GM21619 (cell line): ENCODE data around the gene ABCF1.

ENCODE experiments used
- ATAC-seq: cut with Tn5 transposase; IDR thresholded peaks from one replicate; pipeline ENCODE4 v1.9.1; 2021; ENCODE audit not compliant: unreplicated experiment

The ABCF1 gene

DNA sequence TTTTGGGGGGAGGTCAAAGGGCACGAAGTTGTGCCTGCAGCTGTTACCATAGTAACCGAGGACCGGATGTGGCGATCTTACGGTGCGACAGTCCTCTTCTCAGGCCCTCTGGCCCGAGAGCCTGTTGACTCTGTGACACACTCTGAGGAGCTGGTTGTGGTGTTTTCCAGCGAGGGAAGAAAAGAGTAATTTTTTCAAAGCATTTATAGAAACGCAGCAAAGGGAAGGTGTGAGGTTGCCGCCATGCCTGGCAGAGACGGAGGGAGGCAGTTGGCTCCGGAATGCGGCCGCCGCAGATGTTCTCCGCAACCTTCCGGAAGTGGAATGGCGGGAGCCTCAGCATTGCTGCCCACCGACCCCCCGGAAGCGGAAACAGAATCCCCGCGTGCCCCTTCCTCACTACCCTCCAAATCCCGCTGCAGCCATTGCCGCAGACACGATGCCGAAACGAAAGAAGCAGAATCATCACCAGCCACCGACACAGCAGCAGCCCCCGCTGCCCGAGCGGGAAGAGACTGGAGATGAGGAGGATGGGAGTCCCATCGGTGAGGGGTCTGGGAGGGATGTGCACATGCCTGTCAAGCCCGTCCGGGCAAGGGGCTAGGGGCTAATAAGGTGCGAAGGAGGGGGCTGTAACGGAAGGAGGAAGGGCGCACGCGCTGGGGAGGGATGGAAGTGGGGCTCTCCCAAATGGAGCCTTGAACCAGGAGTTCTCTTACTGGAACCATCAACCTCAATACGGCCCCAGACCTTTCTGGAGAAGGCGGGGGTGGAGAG, 14.1 kb upstream of the ABCF1 start, which contains the start of gene PRR3:
Gene PRR3 (plus strand): TSS at position 390 of the 777 bp plus-strand sequence. CDS start 50 bp downstream, at position 440.
- ATAC-seq, result peak; percentile 53

DNA sequence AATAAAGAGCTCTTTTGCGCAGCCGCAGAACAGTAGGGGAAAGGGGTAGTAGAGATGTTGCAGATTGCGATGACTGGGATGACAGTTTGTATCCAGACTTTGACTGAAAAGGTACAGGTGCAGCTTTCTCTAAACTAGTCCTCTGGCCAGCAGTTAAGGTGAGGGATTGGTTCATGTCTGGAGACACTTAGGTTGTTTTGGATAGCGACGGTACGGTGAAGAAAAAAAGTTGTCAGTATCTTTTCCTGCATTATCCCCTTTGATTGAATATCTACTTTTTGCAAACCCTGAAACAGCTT, 13.6 kb upstream of the ABCF1 start:
- ATAC-seq, result peak; percentile 1

DNA sequence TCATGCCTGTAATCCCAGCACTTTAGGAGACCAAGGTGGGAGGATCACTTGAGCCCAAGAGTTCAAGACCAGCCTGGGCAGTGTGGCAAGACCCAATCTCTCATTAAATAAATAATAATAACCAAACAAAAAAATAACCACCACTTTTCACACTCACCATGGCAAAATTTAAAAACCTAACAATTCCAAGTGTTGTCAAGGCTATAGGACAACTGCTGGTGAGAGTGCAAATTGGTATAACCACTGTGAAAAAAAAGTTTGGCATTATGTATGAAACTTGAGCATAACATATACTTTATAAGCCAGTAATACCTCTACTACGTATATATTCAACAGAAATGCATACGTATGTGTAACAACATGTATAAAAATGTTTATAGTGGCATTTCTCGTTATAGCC, 10.3 kb upstream of the ABCF1 start:
- ATAC-seq, result no peak

DNA sequence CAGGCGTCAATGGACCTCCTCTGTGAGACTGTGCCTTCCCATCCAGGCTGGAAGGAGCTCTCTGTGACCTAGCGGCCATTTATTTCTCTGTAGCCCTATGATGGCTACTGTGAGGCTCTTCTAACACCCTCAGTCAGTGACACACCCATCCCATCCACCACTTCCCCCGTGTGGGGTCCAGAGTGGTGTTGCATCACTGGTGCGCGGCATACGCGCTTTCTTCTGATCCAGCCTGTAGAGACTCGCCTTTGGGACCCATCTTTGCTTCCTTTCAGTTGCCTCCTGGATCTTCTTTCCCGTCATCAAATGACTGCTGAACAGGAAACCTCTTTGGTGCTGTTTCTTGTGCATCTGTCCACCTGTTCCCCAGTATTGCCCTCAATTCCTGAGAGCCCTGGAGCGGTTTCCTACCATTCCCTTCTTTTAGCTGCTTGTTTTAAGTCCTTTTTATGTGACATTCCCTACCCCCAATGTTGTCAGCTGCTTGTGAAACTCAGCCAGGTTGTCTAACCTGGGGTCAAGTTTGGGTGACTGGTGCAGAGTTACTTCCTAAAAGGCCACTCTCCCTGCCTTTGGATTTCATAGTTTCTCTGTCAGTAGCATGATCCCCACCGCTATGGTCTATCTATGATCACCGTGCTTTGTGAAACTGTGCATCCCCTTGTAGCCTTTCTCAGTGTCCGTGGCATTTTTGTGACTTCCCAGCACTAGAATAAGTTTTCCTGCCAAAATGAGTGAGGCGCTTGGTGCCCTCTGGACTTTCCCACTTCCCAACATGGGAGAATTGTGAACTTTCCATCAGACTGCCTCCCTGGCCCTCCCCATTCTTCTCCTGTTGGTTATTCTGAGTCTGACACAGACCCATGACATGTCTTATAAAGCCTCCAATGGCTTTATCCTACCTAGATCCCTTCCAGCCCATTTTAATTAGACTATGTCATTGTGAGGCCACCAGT, 8.5 kb upstream of the ABCF1 start:
- no peak for ATAC-seq

DNA sequence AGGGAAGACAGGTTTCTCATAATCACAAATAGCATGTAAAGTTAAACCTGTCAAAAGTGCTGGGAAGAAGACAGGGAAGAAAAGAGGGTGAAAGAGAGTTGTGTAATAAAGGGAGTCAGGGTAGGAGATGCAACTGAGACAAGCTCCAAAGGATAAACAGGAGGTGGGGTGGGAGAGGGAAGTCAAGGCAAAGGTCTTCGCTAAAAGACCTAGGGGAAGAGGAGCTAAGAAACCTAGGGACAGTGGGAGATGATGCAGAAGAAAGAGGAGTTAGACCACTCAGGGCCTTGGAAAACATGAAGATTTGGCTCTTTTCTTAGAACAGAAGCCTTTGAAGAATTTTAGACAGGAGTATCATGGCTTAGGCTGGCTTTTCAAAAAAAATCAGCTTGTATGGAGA, 7.1 kb upstream of the ABCF1 start:
- ATAC-seq, result no peak

DNA sequence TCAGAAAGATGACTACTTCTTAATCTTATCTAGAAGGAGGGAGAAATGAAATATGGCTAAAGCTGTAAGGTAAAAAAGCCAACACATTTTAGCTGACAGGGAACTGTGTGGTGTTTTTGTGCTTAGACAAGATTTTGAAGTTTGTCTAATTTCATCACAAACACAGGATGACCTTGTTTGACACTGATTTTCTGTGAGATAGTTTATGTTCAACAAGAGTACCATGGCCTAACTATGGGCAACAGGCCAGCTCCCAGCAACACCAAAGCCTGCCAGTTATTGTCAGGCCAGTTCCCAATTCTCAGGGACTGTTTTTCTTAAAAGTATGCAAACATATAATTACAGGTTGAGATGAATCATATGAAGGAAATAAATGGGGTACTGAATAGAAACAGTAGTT, 5.5 kb upstream of the ABCF1 start:
- no peak for ATAC-seq

DNA sequence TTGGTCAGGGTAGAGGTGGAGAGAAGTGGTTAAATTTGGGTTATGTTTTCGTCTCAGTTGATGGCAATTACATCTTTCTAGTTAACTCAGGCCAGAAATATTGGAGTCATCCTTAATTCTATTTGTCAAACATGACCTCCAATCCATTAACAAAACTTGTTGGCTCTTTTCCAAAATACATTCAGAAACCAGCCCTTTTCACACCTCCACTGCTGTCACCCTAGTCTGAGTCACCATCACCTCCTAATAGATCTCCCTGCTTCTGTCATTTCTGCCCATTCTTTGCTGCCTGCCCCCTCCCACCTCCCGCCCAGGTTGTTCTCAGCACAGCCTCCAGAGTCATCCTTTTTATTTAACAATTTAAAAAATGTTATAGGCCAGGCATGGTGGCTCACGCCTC, 3.0 kb upstream of the ABCF1 start:
- no peak for ATAC-seq

DNA sequence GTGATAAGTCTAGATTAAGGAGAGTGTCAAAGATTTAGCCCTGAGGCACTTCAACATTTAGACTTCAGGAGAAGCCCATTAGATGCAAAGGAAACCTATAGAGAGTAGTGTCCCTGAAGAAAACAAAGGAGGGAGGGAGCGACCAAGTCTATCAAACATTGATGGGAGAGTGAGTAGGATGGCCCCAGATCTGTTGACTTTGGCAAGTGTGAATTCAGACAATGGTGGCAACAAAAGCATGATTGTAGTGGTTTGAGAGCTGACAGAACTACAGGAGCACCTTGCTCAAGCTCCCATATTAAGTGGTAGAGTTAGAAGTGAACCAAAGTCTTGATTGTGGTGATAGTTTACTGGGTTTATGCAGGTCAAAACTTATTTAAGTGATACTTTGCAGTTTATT, 979 bp upstream of the ABCF1 start:
- no peak for ATAC-seq

DNA sequence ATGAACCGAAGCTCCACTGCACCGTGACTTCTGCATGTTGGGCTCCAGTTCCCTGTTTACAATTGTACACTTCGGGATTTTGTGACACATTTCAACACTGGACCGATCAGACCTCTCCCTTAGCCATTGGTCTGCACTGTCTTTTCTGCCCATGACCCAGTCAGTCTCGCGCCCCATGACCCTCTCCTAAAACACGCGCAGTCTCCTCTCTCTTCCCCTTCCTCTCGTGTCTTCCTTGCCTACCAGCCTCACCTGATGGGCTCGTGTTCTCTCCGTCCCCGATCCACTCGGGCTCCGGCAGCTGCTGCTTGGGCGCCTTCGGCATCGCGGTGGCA, 535 bp upstream of the ABCF1 start:
- ATAC-seq, result no peak

DNA sequence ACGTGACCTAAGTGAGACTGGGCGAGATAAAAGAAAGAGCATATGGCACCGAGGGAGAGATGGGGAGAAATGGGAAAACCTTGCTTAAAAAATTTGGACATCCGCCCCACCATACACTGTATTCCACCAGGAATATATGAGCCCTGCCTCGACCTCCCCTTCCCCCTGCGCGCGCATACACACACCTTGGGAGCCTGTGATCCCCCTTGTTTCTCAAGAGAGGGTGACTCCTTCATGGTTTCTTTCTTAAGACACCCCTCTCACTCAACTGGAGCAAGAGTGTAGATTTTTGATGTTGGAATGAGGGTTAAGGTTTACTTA, 480 bp downstream of the ABCF1 start:
- no peak for ATAC-seq

DNA sequence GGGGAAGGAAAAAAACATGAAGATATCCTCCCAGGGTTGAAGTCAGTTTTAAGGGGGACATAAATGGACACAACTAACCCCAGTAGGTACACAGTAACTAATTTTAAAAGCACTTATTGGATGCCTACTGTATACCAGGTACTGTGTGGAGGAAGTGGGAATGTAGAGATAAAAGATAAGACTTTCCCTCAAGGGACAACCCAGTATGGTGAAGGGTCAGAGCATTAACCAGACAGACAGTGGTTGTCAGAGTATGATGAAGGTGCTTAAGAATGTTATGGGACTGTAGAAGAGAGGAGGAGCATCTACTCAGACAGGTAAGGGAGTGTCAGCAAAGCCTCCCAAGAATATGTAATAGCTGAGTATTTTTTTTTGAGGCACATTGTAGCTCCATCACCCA, 906 bp downstream of the ABCF1 start:
- ATAC-seq, result no peak

DNA sequence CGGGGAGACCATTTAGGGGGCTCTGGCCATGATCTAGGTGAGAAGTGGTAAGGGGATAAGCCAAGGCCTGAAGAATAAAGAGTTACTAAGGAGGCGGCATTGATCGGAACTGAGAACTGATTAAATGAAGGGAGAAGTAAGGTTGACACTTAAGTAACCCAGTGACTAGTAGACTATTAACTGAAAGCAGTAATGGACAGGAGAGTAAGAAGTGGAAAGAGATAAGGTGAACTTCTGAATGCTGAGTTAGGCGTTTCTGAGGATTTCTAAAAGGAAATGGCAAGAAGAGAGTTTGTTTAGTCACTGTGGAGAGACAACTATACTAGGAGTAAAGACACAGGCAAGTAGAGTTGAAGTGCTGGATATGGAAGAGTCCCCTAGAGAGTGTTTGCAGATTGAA, 1.9 kb downstream of the ABCF1 start:
- no peak for ATAC-seq

DNA sequence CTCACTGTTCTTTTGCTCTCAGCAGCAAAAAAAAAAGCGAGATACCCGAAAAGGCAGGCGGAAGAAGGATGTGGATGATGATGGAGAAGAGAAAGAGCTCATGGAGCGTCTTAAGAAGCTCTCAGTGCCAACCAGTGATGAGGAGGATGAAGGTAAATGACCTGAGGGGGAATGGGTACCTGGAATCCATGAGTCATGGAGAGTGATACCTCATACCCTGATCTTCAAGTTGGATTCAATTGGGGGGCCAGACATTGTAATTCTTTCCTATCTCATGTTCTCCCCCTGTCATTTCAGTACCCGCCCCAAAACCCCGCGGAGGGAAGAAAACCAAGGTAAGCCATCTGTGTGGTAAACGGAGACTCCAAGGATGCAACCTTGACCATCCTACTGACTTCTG, 6.8 kb downstream of the ABCF1 start:
- no peak for ATAC-seq

DNA sequence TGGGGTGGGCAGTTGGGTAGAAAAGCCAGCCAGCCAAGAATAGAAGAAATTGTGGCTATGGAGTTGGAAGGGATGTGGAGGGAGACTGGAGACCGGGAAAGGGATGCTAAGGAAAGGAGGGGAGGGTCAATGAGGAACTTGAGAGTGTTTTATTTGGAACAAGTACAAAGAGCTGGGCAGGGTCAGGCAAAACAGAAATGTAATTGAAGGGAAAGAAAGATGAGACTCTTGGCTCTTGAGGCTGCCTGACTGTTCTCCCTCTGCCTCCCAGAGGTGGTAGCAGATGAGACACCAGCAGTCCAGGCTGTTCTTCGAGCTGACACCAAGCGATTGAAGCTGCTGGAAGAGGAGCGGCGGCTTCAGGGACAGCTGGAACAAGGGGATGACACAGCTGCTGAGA, 12.7 kb downstream of the ABCF1 start:
- ATAC-seq, result no peak

DNA sequence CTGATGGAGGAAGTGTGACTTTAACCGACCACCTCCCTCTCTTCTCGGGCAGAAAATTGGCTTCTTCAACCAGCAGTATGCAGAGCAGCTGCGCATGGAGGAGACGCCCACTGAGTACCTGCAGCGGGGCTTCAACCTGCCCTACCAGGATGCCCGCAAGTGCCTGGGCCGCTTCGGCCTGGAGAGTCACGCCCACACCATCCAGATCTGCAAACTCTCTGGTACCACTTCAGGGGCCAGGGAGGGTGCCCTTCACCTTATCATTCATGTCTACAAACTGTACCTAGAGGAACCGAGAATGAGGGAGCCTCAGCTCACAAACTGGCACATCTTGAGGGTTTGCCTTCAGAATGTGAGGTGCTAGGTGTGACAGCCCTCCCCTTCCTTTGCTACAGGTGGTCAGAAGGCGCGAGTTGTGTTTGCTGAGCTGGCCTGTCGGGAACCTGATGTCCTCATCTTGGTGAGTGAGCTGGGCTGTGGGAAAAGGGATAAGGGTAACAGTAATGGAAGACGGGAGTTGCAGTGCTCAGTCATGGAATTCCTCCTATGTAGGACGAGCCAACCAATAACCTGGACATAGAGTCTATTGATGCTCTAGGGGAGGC, 18.6 kb downstream of the ABCF1 start:
- no peak for ATAC-seq

DNA sequence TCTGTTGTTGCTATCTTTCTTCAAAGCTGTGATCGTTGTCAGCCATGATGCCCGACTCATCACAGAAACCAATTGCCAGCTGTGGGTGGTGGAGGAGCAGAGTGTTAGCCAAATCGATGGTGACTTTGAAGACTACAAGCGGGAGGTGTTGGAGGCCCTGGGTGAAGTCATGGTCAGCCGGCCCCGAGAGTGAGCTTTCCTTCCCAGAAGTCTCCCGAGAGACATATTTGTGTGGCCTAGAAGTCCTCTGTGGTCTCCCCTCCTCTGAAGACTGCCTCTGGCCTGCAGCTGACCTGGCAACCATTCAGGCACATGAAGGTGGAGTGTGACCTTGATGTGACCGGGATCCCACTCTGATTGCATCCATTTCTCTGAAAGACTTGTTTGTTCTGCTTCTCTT, 19.3 kb downstream of the ABCF1 start:
- no peak for ATAC-seq

DNA sequence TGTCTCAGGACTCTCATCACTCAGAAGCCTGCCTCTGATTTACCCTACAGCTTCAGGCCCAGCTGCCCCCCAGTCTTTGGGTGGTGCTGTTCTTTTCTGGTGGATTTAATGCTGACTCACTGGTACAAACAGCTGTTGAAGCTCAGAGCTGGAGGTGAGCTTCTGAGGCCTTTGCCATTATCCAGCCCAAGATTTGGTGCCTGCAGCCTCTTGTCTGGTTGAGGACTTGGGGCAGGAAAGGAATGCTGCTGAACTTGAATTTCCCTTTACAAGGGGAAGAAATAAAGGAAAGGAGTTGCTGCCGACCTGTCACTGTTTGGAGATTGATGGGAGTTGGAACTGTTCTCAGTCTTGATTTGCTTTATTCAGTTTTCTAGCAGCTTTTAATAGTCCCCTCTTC, 19.8 kb downstream of the ABCF1 start:
- no peak for ATAC-seq

DNA sequence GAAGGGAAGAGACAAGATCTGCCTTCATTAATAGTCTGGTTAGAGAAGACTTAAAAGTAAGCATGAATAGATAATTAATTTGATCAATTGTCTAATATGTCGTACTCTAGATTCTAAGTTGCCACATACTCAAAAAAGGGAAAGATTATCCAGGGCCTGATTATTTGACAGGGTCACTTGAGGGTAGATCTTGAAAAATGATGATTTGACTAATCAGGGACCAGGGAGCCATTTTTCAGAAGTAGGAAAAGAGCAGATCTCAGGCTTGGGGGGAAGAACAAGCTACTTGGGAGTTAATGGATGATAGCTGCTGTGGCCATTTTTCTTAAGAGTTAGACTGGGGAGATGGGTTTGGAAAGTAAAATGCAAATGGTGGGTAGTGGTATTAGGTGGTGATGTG, 21.0 kb downstream of the ABCF1 start:
- no peak for ATAC-seq

DNA sequence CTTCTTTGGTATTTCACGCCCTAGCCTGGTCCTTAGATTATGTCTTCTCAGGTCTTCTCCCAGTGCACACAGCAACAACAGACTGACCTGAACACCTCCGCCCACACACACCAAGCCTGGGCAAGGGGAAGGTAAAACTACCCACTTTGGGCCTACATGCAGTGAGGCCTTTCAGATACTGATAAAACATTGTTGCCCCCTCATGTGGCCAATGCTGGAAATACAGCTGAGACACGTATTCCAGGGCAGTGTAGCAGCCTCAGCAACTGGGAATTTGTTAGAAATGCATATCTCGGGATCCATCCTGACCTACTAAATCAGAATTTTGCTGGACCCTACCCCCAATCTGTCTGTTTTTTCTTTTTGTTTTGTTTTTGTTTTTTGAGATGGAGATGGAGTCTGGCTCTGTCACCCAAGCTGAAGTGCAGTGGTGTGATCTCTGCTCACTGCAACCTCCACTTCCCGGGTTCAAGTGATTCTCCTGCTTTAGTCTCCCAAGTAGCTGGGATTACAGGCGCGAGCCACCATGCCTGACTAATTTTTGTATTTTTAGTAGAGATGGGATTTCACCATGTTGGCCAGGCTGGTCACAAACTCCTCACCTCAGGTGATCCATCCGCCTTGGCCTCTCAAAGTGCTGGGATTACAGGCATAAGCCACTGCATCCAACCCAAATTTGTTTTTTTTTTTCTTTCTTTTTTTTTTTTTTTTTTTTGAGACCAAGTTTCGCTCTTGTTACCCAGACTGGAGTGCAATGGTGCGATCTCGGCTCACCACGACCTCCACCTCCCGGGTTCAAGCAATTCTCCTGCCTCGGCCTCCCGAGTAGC, 26.3 kb downstream of the ABCF1 start:
- peak; percentile 71 for ATAC-seq

DNA sequence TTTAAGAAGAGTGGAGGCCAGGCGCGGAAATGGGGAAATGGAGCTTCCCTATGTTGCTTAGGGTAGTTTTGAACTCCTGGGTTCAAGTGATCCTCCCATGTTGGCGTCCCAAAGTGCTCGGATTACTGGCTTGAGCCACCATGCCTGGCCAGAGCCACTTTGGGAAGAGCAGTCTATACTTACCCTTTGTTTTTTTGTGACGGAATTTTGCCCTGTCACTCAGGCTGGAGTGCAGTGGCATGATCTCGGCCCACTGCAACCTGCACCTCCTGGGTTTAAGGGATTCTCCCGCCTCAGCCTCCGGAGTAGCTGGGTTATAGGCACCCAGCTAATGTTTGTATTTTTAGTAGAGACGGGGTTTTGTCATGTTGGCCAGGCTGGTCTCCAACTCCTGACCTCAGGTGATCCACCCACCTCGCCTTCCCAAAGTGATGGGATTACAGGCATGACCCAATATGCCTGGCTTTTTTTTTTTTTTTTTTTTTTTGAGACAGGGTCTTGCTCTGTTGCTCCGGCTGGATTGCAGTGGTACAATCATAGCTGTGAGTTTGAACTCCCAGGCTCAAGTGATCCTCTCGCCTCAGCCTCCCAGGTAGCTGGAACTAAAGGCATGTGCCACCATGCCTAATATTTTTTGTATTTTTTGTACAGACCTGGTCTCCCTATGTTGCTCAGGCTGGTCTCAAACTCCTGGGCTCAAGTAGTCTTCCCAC, 27.8 kb downstream of the ABCF1 start:
- ATAC-seq, result no peak
